Head of caudate nucleus (tissue), 42 donors: ENCODE measurements around the gene SEC14L2.
"Not testable (repeated sequence)": the region's sequence is repeated elsewhere in the genome, so short reads cannot be mapped to it uniquely, and the experiment has no call there.

Experiments
- DNase-seq, 42 donors: peaks; one replicate each; pipeline versions ENCODE4 v3.0.0 to v3.0.0-alpha.2; 2020 to 2021; ENCODE audit warnings: mixed read lengths in 7 of 42
- intact Hi-C: fragments of 100-400 bp; cut with DNase I; formaldehyde crosslinking; loops from one replicate; pipeline ENCODE4 v1.15.0; 2022

The SEC14L2 gene

DNA sequence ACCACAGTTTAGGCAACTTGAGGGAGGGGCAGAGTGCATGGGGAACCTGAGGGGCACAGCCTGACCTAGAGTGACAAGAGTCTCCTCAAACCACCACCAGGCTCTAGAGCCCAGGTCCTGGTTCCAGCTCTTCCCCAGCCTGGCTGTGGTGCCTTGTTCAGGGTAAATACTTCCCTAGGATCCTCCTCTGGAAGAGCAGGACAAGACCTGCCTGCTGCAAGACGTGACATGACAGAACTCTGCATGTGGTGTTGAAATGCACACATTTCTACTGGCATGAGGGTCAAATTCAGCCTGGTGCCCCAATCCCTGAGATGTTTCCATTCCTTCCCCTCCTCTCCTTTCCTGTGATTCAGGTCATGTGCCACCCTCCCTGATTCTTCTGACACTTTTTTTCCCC lies 3.3 kb downstream of the SEC14L2 start:
- intact Hi-C loops, result no loop called here

DNA sequence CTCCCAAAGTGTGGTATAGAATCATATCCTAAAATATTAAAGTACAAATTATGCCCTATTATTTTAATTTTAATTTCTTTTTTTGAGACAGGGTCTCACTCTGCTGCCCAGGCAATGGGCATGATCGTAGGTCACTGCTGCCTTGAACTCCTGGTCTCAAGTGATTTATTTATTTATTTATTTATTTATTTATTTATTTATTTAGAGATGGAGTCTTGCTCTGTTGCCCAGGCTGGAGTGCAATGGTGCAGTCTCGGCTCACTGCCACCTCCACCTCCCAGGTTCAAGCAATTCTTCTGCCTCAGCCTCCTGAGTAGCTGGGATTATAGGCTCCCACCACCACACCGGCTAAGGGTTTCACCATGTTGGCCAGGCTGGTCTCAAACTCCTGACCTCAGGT lies 4.2 kb downstream of the SEC14L2 start:
- DNase-seq, intact Hi-C loops: not testable (repeated sequence)

More for the DNA sequence above, 3.3 kb downstream of the SEC14L2 start:
- DNase-seq, result no peak

GRCh38 chr22:30402028-30402765 lies 5.4 kb downstream of the SEC14L2 start:
- peak in 1 of 42 donors; percentile 52 for DNase-seq
- intact Hi-C loops, result no loop called here

DNA sequence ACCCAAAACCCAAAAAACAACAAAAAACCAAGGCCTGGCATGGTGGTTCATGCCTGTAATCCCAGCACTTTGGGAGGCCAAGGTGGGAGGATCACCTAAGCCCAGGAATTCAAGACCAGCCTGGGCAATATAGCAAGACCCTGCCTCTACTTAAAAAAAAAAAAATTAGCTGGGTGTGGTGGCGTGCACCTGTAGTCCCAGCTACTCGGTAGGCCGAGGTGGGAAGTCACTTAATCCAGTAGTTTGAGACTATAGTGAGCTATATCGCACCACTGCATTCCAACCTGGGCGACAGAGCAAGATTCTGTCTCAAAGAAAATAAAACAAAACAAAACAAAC lies 5.9 kb downstream of the SEC14L2 start:
- intact Hi-C loops, DNase-seq: not testable (repeated sequence)

GRCh38 chr22:30404307-30404706 lies 7.5 kb downstream of the SEC14L2 start:
- no peak for DNase-seq
- intact Hi-C loops, result no loop called here

DNA sequence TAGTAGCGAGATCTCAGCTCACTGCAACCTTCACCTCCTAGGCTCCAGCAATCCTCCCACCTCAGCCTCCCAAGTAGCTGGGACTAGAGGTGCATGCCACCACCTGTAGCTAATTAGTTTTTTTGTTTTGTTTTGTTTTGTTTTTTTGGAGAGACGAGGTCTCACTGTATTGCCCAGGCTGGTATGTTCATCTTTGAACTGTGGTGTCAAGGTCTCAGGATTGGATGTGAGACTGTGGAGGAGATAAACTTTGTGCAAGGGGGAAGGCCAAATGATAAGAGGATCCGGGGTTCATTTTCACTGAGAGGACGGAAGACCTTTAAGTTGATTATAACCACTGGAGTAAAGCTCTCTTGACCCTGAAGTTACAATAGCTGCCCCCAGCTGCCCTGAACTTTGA lies 8.9 kb downstream of the SEC14L2 start:
- intact Hi-C loops, result no loop called here
- no peak for DNase-seq

- intact Hi-C loops, result no loop called here
- DNase-seq, result no peak
Measured at GRCh38 chr22:30406400-30406799, 9.6 kb downstream of the SEC14L2 start.

DNA sequence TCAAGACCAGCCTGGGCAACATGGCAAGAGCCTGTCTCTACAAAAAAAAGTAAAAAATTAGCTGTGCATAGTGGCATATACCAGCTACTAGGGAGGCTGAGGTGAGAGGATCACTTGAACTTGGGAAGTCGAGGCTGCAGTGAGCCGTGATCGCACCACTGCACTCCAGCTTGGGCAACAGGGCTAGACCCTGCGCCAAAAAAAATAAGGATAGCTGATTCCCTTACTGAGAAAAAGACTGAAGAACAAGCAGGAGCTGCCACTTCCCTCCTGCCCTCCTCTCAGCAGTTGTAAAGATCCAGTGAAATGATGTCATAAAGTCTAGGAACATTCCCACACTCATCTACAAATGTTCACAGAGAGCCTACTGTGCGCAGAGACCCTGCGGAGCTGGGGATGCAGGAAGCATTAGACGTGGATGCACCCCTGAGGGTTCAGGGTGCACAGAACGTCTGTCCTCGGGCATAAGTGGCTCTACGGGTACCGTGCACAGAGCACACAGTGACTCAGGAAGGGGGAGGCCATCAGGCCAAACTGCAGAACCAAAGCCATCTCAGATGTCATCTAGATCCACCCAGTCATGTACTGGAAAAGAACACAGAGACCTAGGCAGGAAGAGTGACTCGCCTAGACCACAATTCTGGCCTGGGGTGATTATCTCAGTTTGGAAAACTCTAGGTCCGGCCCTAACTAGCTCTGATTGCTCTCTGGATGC lies 11.7 kb downstream of the SEC14L2 start:
- intact Hi-C loops, result no loop called here
- DNase-seq, result no peak

DNA sequence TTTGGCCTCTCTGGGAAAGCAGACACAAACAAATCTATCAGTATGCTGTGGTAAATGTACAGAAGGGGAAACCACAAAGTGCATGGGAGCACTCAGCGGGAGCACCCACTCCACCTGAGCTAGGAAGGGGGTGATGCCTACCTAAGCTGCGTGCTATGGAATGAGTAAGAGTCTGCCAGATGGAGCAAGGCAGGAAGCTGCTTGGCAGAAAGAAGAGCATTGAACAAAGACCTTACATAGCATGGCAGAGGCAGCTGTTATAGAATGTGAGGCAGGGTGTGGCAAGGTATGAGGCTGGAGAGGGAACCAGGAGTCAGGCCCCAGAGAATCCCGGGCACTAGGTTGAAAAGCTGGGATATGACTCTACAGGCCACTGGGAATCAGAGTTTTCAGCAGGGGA lies 15.0 kb downstream of the SEC14L2 start:
- intact Hi-C loops, result no loop called here
- peak in 14 of 42 donors; percentile 24 to 71 (median 42) for DNase-seq

GRCh38 chr22:30413001-30413400 lies 16.2 kb downstream of the SEC14L2 start:
- intact Hi-C loops, result no loop called here
- peak in 1 of 42 donors; percentile 64 for DNase-seq

DNA sequence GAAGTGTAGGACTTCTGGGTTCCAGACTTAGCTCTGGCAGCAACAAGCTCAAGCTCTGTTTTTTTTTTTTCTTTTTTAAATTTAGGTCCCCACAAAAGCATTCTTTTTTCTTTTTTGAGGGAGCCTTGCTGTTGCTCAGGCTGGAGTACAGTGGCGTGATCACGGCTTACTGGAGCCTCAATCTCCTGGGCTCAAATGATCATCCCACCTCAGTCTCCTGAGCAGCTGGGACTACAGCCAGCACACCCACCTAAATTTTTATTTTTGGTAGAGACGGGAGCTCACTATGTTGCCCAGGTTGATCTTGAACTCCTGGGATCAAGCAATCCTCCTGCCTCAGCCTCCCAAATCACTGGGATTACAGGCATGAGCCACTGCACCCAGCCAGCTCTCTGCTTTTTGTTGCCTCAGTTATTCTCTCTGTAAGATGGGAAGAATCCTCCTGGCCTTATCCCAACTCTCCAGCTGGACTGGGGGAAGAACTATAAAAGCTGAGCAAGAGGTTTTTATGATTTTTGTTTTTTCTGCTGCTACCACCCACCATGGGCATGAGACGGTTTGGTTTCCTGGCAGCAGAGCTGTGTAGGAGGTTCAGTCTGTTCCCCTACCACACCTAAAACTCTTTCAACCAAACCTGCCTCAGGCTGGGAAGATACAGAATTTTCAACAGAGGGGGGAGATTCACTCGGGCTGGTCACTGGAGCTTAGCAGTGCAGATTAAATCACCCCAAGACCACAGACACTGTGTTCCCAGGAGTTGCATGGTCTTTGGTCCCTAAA lies 17.1 kb downstream of the SEC14L2 start:
- peak in 15 of 42 donors; percentile 27 to 80 (median 54) for DNase-seq
- intact Hi-C loops, result no loop called here

- intact Hi-C loops, result no loop called here
- DNase-seq, result no peak
Measured at GRCh38 chr22:30414525-30415047, 17.8 kb downstream of the SEC14L2 start.

GRCh38 chr22:30416403-30416802 lies 19.6 kb downstream of the SEC14L2 start:
- DNase-seq, result no peak
- intact Hi-C loops, result no loop called here

DNA sequence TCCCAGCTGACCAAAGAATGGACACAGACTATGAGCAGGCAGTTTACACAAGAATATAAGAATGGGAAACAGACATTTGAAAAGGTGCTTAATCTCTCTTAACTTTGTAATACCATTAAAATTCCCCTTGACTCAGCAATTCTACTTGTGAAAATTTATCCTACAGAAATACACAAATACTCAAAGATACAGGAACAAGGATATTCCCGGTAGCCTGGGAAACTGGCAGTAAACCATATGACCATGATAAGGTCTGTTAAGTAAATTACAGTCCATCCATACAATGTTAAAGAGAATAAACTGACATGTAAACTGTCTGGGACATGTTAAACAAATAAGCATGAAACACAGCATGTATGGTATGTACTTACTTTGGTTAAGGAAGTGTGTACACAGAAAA lies 20.0 kb downstream of the SEC14L2 start:
- DNase-seq, result no peak
- intact Hi-C loops, result no loop called here

DNA sequence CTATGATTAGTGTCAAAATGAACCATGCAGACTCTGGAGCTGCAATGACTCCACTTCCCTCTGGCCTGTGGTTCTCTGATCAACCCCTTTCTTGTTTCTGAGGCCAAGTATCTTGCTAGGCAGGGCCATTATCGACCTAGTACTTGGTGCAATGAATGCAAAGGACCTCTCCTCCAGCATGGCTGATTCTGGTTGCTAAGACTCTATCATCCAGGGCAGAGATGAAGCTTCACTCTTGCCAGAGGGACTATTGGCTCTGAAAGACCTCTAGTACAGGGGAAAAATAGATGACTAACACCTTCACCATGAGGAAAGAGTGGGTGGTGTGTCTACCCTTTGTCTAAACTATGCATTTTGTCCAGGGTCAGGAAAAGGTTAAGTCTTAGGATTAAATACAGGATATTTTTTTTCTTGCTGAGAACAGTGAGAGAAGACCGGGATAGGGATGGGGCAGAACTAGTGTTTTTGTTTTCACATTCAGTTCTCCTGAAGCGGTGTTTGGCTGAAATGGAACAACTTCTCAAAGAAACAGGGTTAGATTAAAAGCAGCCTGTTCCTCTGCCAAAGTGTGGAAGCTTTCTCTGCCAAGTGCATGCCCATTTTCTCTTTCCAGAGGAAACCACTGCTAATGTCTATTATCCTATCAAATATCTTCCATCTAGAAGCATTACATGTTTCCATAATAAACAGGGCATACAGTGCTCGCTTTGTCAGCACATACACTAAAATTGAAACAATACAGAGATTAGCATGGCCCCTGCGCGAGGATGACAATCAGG lies 23.7 kb downstream of the SEC14L2 start:
- intact Hi-C loops, result loop anchor here (10.0 kb wide), 1 partner anchor 164 kb away; no protein-coding TSS in a partner anchor
- DNase-seq, result no peak

DNA sequence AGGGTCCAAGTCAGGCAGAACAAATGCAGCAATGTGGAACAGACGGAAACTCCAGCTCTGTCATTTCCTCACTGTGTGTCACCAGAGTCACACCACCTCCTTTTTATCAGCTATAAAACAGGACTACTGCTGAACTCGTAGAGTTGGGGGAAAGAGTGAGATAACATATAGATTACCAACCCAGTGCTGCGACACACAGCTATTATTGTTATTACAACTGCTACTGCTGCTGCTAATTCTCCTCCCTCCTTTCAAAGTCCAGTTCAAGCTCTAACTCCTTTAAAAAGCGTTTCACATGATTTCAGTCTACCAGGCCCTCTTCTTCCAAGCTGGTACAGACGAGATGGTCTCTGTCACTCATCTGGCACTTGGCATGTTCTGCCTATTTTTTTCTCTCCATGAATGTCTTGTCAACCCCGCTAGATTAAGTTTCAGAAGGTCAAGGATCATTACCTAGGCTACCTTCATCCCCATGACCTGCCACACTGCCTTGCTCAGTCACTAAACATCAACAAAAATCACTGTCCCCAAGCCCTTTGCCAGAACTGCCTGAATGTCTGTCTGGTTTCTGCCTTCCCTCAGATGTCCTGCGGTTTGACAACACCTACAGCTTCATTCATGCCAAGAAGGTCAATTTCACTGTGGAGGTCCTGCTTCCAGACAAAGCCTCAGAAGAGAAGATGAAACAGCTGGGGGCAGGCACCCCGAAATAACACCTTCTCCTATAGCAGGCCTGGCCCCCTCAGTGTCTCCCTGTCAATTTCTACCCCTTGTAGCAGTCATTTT lies 25.1 kb downstream of the SEC14L2 start:
- DNase-seq, result no peak
- intact Hi-C loops, result loop anchor here (10.0 kb wide), 1 partner anchor 163 kb away; no protein-coding TSS in a partner anchor

GRCh38 chr22:30422481-30423300 lies 25.9 kb downstream of the SEC14L2 start:
- DNase-seq, result peak in 38 of 42 donors; percentile 24 to 88 (median 56)
- intact Hi-C loops, result loop anchor here (10.0 kb wide), 1 partner anchor 162 kb away; no protein-coding TSS in a partner anchor
